GM10266 (cell line): ENCODE results near the gene CCDC63.

Experiments
- DNase-seq: peaks from one replicate; pipeline ENCODE4 v3.0.0; 2012; ENCODE audit errors: extremely low spot score
- TF ChIP-seq, protein P1 (sequence below): IDR thresholded peaks from 2 replicates; pipeline ENCODE4 v1.5.1; 2012; ENCODE audit warnings: mild to moderate bottlenecking, low read depth; ENCODE audit not compliant: control insufficient read depth, insufficient read depth; ENCODE audit errors: missing control alignments

The CCDC63 gene

GRCh38 chr12:110912263-110912662 is 65.5 kb downstream of the CCDC63 start:
- no peak for DNase-seq
- TF ChIP-seq, protein P1, sequence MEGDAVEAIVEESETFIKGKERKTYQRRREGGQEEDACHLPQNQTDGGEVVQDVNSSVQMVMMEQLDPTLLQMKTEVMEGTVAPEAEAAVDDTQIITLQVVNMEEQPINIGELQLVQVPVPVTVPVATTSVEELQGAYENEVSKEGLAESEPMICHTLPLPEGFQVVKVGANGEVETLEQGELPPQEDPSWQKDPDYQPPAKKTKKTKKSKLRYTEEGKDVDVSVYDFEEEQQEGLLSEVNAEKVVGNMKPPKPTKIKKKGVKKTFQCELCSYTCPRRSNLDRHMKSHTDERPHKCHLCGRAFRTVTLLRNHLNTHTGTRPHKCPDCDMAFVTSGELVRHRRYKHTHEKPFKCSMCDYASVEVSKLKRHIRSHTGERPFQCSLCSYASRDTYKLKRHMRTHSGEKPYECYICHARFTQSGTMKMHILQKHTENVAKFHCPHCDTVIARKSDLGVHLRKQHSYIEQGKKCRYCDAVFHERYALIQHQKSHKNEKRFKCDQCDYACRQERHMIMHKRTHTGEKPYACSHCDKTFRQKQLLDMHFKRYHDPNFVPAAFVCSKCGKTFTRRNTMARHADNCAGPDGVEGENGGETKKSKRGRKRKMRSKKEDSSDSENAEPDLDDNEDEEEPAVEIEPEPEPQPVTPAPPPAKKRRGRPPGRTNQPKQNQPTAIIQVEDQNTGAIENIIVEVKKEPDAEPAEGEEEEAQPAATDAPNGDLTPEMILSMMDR: no peak

GRCh38 chr12:110913119-110914056 is 66.6 kb downstream of the CCDC63 start:
- TF ChIP-seq, protein P1: no peak
- peak; percentile 78 for DNase-seq

DNA sequence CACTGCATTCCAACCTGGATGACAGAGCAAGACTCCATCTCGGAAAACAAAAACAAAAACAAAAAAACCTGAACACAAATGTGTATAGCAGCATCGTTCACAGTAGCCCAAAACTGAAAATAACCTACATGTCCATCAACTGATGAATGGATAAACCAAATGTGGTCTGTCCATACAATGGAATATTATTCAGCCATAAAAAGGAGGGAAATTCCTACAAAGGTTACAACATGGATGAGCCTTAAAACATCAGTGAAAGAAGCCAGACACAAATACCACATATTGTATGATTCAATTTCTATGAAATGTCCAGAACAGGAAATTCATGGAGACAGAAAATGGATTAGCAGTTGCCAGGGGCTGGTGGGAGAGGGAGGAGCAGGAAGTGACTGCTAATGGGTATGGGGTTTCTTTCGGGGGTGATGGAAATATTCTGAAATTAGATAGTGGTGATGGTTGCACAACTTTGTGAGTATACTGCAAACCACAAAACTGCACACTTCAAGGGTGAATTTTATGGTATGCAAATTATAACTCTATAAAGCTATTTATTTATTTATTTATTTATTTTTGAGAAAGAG is 69.6 kb downstream of the CCDC63 start:
- TF ChIP-seq, protein P1: no peak
- DNase-seq: no peak

GRCh38 chr12:110917467-110917866 is 70.7 kb downstream of the CCDC63 start:
- TF ChIP-seq, protein P1: no peak
- DNase-seq: no peak

- TF ChIP-seq, protein P1: no peak
- DNase-seq: no peak
Measured at GRCh38 chr12:110917961-110918360, 71.2 kb downstream of the CCDC63 start.

- no peak for DNase-seq
- TF ChIP-seq, protein P1: no peak
Measured at GRCh38 chr12:110919720-110920119, 72.9 kb downstream of the CCDC63 start.

GRCh38 chr12:110920324-110920910 is 73.6 kb downstream of the CCDC63 start, which contains the start of gene MYL2:
TSS of gene MYL2 (minus strand) at chr12:110920579. CDS start at chr12:110920529, 50 bp downstream.
- TF ChIP-seq, protein P1: no peak
- no peak for DNase-seq
